SH-SY5Y (cell line): Measurements from ENCODE around the gene MPC1.

Experiments used
- GATA2 ChIP-seq: IDR thresholded peaks from 2 replicates; pipeline ENCODE4 v1.6.1; 2011; ENCODE audit warnings: mild to moderate bottlenecking, low read depth, low read length
- GATA3 ChIP-seq: IDR thresholded peaks from 2 replicates; pipeline ENCODE4 v1.6.1; 2011; ENCODE audit warnings: low read depth, mild to moderate bottlenecking, low read length, moderate library complexity

Gene MPC1

GRCh38 chr6:166412911-166413384, 30.2 kb upstream of the MPC1 start:
- TF ChIP-seq GATA2 (no peak), GATA3 (no peak)

GRCh38 chr6:166412156-166412910, 29.6 kb upstream of the MPC1 start:
- TF ChIP-seq GATA2 (no peak), GATA3 (no peak)

GRCh38 chr6:166411721-166412151, 29.0 kb upstream of the MPC1 start:
- no peak for TF ChIP-seq GATA2
- TF ChIP-seq GATA3, result no peak

GRCh38 chr6:166411271-166411670, 28.5 kb upstream of the MPC1 start:
- TF ChIP-seq GATA2 (no peak), GATA3 (no peak)

GRCh38 chr6:166410426-166410935, 27.7 kb upstream of the MPC1 start:
- TF ChIP-seq GATA2 (no peak), GATA3 (no peak)

- TF ChIP-seq GATA2, result no peak
These were observed 26.4 kb upstream of the MPC1 start for GRCh38 chr6:166408936-166409755.

GRCh38 chr6:166406197-166406596, 23.5 kb upstream of the MPC1 start:
- TF ChIP-seq GATA3 (no peak), GATA2 (no peak)

- TF ChIP-seq GATA2 (no peak), GATA3 (no peak)
These were observed 22.6 kb upstream of the MPC1 start for GRCh38 chr6:166405386-166405785.

- TF ChIP-seq GATA2 (peak; percentile 86), GATA3 (peak; percentile 80)
These were observed 20.0 kb upstream of the MPC1 start for GRCh38 chr6:166402582-166403277.

- TF ChIP-seq GATA3 (no peak), GATA2 (no peak)
These were observed 17.4 kb upstream of the MPC1 start for GRCh38 chr6:166400181-166400580.

- TF ChIP-seq GATA3, result no peak
- TF ChIP-seq GATA2, result no peak
These were observed 15.6 kb upstream of the MPC1 start for GRCh38 chr6:166398348-166398747.

GRCh38 chr6:166397849-166398248, 15.1 kb upstream of the MPC1 start:
- TF ChIP-seq GATA2, result no peak
- TF ChIP-seq GATA3, result no peak

GRCh38 chr6:166395778-166396177, 13.0 kb upstream of the MPC1 start:
- TF ChIP-seq GATA3, result no peak
- no peak for TF ChIP-seq GATA2

GRCh38 chr6:166395351-166395750, 12.6 kb upstream of the MPC1 start:
- TF ChIP-seq GATA2 (no peak), GATA3 (no peak)
